ENCODE results near the gene PRSS22. TPM values are rescaled to one million over a fixed set of nuclear protein-coding genes. Genes with fewer than 3 reads are reported as not detected.

PRSS22 gene
- total RNA-seq, 4 donors from 2014 or later: 1.2 to 7.7 (median 4.6) TPM

GRCh38 chr16:2881783-2882649 lies 24.0 kb upstream of the PRSS22 start:
- H3K27me3 ChIP-seq: no peaks in the 10 kb centered on the region
- peak; percentile 33 to 51 for DNase-seq
- intact Hi-C loops (cut with DNase I): no loop called here
- peak overlapping the region; percentile 8 to 97 (median 38) for H3K4me3 ChIP-seq (replicated peaks in 1 of 3)
- no peaks in the 10 kb centered on the region for H3K9me3 ChIP-seq
- 7 to 24% methylated on average over 32 to 44 of the region's 52 CpGs for WGBS, 2 donors
- TF ChIP-seq POLR2A (IDR thresholded peaks at IDR 0.05) (no peak), CTCF (IDR thresholded peaks at IDR 0.05) (no peak)
- H3K36me3 ChIP-seq: no peaks in the 10 kb centered on the region
- H3K4me1 ChIP-seq: peaks cover 7% of the 10 kb centered on the region in 2 donors
- peak overlapping the region; percentile 34 to 95 (median 86) for H3K27ac ChIP-seq

GRCh38 chr16:2879854-2880508 lies 22.0 kb upstream of the PRSS22 start:
- no peak overlapping the region for H3K4me3 ChIP-seq (replicated peaks in 1 of 3)
- peaks cover 7% of the 10 kb centered on the region in 2 donors for H3K4me1 ChIP-seq
- WGBS, 2 donors: 82 to 95% methylated on average over 6 of the region's 6 CpGs
- no peaks in the 10 kb centered on the region for H3K27me3 ChIP-seq
- no peaks in the 10 kb centered on the region for H3K9me3 ChIP-seq
- no peak for TF ChIP-seq POLR2A (IDR thresholded peaks at IDR 0.05)
- TF ChIP-seq CTCF (IDR thresholded peaks at IDR 0.05): no peak
- no peaks in the 10 kb centered on the region for H3K36me3 ChIP-seq
- H3K27ac ChIP-seq: no peak overlapping the region
- no peak for DNase-seq
- intact Hi-C loops (cut with DNase I): no loop called here

GRCh38 chr16:2874912-2875362 lies 17.0 kb upstream of the PRSS22 start:
- peaks cover 0 to 2% of the 10 kb centered on the region in 2 donors for H3K4me1 ChIP-seq
- 14 to 15% methylated on average over 25 of the region's 25 CpGs for WGBS, 2 donors
- TF ChIP-seq CTCF (IDR thresholded peaks at IDR 0.05) (peak; percentile 82 to 95 (median 92)), POLR2A (IDR thresholded peaks at IDR 0.05) (no peak)
- H3K27me3 ChIP-seq: no peaks in the 10 kb centered on the region
- no peak overlapping the region for H3K27ac ChIP-seq
- intact Hi-C loops (cut with DNase I): loop anchor here (5.0 kb wide), 1 partner anchor 52 kb away; no protein-coding TSS in a partner anchor
- DNase-seq: peak; percentile 70
- no peak overlapping the region for H3K4me3 ChIP-seq (replicated peaks in 1 of 3)
- no peaks in the 10 kb centered on the region for H3K36me3 ChIP-seq
- no peaks in the 10 kb centered on the region for H3K9me3 ChIP-seq

GRCh38 chr16:2874032-2874911 lies 16.3 kb upstream of the PRSS22 start:
- no peak for DNase-seq
- Histone ChIP-seq H3K4me1 (peaks cover 0 to 2% of the 10 kb centered on the region in 2 donors), H3K4me3 (replicated peaks in 1 of 3) (no peak overlapping the region), H3K27me3 (no peaks in the 10 kb centered on the region), H3K27ac (no peak overlapping the region), H3K36me3 (no peaks in the 10 kb centered on the region), H3K9me3 (no peaks in the 10 kb centered on the region)
- 55% methylated on average over 20 to 21 of the region's 21 CpGs for WGBS, 2 donors
- no peak for TF ChIP-seq POLR2A (IDR thresholded peaks at IDR 0.05)
- no peak for TF ChIP-seq CTCF (IDR thresholded peaks at IDR 0.05)
- intact Hi-C loops (cut with DNase I): loop anchor here (5.0 kb wide), 1 partner anchor 53 kb away; no protein-coding TSS in a partner anchor

Measured in thyroid gland (tissue), 4 donors.